Prostate gland (tissue), 2 donors: ENCODE measurements around the gene PTPRM. TPM values are rescaled to one million over a fixed set of nuclear protein-coding genes. Genes with fewer than 3 reads are reported as not detected.

ENCODE experiments used
- DNase-seq: peaks from one replicate; pipeline ENCODE4 v3.0.0-alpha.2; 2019; ENCODE audit warnings: low spot score
- H3K27ac ChIP-seq, 2 donors: fragments of 200-600 bp; sonication (generic); 2 replicates each; pipeline ENCODE4 v1.5.1; 2017 to 2019
- H3K27me3 ChIP-seq: fragments of 200-600 bp; sonication (generic); replicated peaks from 2 replicates; pipeline ENCODE4 v1.5.1; 2019; ENCODE audit not compliant: insufficient read depth
- H3K36me3 ChIP-seq, 2 donors: fragments of 200-600 bp; sonication (generic); 1 replicate in 1 of 2; 2 replicates in 1 of 2; pipeline versions ENCODE4 v1.5.1 to v1.8.1; 2017 to 2019
- H3K4me1 ChIP-seq: fragments of 200-600 bp; sonication (generic); replicated peaks from 2 replicates; pipeline ENCODE4 v1.5.1; 2019
- H3K4me3 ChIP-seq, 2 donors: fragments of 200-600 bp; sonication (generic); 2 replicates each; pipeline ENCODE4 v1.5.1; 2017 to 2019
- H3K9me3 ChIP-seq: fragments of 200-600 bp; sonication (generic); 2 replicates; pipeline ENCODE4 v1.5.1; 2017
- CTCF ChIP-seq, 4 experiments: fragments of 200-600 bp in 2 of 4; fragments of 450-650 bp in 2 of 4; sonication (generic) in 2 of 4; IDR thresholded peaks; 1 replicate in 3 of 4; 2 replicates in 1 of 4; pipeline ENCODE4 v1.5.1; 2016 to 2019; ENCODE audit warnings: antibody characterized with exemption in 4 of 4, mild to moderate bottlenecking in 2 of 4, moderate library complexity in 2 of 4
- POLR2A ChIP-seq: fragments of 450-650 bp; IDR thresholded peaks from one replicate; pipeline ENCODE4 v1.6.1; 2016; ENCODE audit warnings: antibody characterized with exemption, mild to moderate bottlenecking
- POLR2AphosphoS5 ChIP-seq: sonication (generic); formaldehyde crosslinking; IDR thresholded peaks from one replicate; pipeline ENCODE4 v1.6.1; 2017; ENCODE audit warnings: antibody characterized with exemption
- WGBS: methylation state at CpG from one replicate; pipeline ENCODE4 v1.1.5; 2018; 5-methylcytosine and 5-hydroxymethylcytosine counted together
- intact Hi-C: fragments of 100-400 bp; cut with DNase I; formaldehyde crosslinking; loops from one replicate; pipeline ENCODE4 v1.14.2; 2022
- total RNA-seq, 2 donors: library from RNA; depleted of rRNA; stranded (reverse); fragments of >200 nt; gene quantifications; one replicate each; pipeline ENCODE4 v1.1.0, GENCODE V29; 2016

Gene PTPRM
- total RNA-seq, 2 donors from 2014 or later: 32.9 to 92.6 TPM

DNA sequence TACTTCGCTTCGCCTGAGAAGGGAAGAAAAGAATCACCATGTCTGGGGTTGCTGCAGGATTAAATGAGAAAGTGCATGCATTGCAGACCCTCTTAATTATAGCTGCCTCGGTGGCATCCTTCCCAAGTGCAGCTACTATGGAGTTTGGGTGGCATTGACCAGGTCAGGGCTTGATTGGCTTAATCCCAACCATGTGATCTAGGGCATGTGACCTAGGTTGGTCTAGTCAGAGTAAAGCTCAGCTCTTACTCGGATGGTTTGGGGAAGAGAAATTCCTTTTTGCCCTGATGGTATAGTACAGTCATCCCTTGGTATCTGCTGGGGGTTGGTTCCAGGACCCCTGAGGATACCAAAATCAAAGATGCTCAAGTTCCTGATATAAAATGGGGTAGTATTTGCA is 863.9 kb downstream of the PTPRM start:
- Histone ChIP-seq H3K36me3 (no peaks in the 10 kb centered on the region), H3K27me3 (no peaks in the 10 kb centered on the region), H3K27ac (no peak overlapping the region), H3K9me3 (no peaks in the 10 kb centered on the region), H3K4me3 (no peak overlapping the region), H3K4me1 (no peaks in the 10 kb centered on the region)
- intact Hi-C loops: no loop called here
- WGBS: 84% methylated on average over 4 of the region's 4 CpGs
- no peak for TF ChIP-seq CTCF (IDR thresholded peaks at IDR 0.05)
- no peak for TF ChIP-seq POLR2A
- no peak for TF ChIP-seq POLR2AphosphoS5
- no peak for DNase-seq

DNA sequence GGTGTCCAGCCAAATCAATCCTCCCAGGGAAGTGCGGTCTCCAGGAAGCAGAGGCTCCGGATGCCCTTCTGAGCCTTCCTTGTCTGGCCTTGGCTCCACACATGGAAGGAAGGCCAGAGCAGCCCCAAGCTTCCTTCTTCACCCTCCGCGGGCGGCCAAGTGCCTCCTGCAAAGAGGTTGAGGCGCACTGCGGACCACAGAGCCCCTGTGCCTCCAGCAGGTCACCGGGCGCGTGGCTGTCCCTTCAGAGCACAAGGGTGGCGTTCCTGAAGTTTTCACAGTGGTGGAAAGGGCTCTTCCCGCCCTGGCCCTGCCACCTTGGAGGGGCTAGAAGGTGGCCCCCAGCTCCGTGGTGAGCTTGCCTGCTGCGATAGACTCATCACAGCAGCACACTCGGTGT is 866.2 kb downstream of the PTPRM start:
- Histone ChIP-seq H3K4me1 (no peaks in the 10 kb centered on the region), H3K27ac (no peak overlapping the region), H3K27me3 (no peaks in the 10 kb centered on the region), H3K36me3 (no peaks in the 10 kb centered on the region), H3K4me3 (no peak overlapping the region), H3K9me3 (no peaks in the 10 kb centered on the region)
- WGBS: 89% methylated on average over 15 of the region's 15 CpGs
- no peak for DNase-seq
- TF ChIP-seq POLR2A (no peak), CTCF (IDR thresholded peaks at IDR 0.05) (no peak), POLR2AphosphoS5 (no peak)
- intact Hi-C loops: no loop called here

GRCh38 chr18:8433771-8434170 is 866.7 kb downstream of the PTPRM start:
- Histone ChIP-seq H3K4me3 (no peak overlapping the region), H3K27ac (no peak overlapping the region), H3K36me3 (no peaks in the 10 kb centered on the region), H3K9me3 (no peaks in the 10 kb centered on the region), H3K27me3 (no peaks in the 10 kb centered on the region), H3K4me1 (no peaks in the 10 kb centered on the region)
- TF ChIP-seq POLR2A: no peak
- no peak for TF ChIP-seq CTCF (IDR thresholded peaks at IDR 0.05)
- no peak for TF ChIP-seq POLR2AphosphoS5
- intact Hi-C loops: no loop called here
- WGBS: 76% methylated on average over 7 of the region's 7 CpGs
- DNase-seq: no peak

- Histone ChIP-seq H3K36me3 (no peaks in the 10 kb centered on the region), H3K27ac (no peak overlapping the region), H3K9me3 (no peaks in the 10 kb centered on the region), H3K4me1 (no peaks in the 10 kb centered on the region), H3K4me3 (no peak overlapping the region), H3K27me3 (no peaks in the 10 kb centered on the region)
- TF ChIP-seq CTCF (IDR thresholded peaks at IDR 0.05) (no peak), POLR2AphosphoS5 (no peak), POLR2A (no peak)
- DNase-seq: no peak
- intact Hi-C loops: no loop called here
- 58% methylated on average over 13 of the region's 14 CpGs for whole genome bisulfite sequencing
Measured at GRCh38 chr18:8435376-8435775, 868.3 kb downstream of the PTPRM start.

DNA sequence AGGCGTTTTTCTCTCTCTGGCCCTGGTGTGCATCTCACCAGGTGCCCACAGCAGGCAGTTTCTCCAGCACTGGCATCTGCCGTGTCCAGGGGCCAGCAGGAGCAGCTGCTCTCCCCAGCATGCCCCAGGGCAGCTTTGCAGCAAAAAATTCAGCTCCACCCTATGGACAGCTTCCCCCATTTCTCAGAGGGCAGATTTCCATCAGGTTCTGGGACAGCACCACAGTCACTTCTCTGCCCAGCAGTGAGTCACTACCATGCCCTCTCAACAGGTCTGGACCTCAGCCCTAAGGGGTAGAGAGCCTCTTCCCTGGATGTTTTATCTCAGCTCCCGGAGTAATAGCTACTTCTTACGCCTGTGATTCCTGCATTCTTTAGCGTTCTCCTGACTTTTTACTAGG is 871.9 kb downstream of the PTPRM start:
- Histone ChIP-seq H3K36me3 (no peaks in the 10 kb centered on the region), H3K9me3 (no peaks in the 10 kb centered on the region), H3K4me1 (no peaks in the 10 kb centered on the region), H3K27me3 (no peaks in the 10 kb centered on the region), H3K27ac (no peak overlapping the region), H3K4me3 (no peak overlapping the region)
- 90% methylated on average over 5 of the region's 5 CpGs for WGBS
- intact Hi-C loops: no loop called here
- no peak for TF ChIP-seq POLR2A
- TF ChIP-seq POLR2AphosphoS5: no peak
- no peak for TF ChIP-seq CTCF (IDR thresholded peaks at IDR 0.05)
- no peak for DNase-seq
